ENCODE measurements around the gene RNU6-7. TPM values are rescaled to one million over a fixed set of nuclear protein-coding genes. Genes with fewer than 3 reads are reported as not detected.

The RNU6-7 gene
- total RNA-seq (not detected), polyA plus RNA-seq (not detected)

DNA sequence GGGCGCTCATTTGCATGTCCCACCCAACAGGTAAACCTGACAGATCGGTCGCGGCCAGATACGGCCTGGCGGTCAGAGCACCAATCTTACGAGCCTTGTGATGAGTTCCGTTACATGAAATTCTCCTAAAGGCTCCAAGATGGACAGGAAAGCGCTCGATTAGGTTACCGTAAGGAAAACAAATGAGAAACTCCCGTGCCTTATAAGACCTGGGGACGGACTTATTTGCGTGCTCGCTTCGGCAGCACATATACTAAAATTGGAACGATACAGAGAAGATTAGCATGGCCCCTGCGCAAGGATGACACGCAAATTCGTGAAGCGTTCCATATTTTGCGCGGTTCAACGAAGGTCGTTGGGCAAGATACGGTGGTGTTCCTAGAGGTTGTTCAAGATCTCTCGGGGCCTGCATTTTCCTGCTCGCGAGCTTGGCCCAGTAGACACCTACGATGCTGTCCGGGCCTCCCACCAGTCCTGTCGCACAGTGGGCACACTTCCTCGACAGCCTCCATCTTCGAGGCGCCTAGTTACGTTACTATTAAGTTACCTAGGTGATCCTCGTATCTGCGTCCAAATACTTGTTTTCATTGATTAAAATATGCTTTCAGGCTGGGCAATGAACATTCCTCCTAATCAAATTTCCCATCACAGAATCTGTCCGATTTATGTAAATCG lies at the start of gene RNU6-7:
Gene RNU6-7 (plus strand): TSS at position 230 of the 675 bp plus-strand sequence.
- Mint-ChIP-seq H3K27me3 (peaks cover 0 to 4% of the 10 kb centered on the region in 2 donors), H3K9me3 (peaks cover 0 to 5% (median 0%) of the 10 kb centered on the region in 8 donors), H3K4me3 (peak within 1 kb of the TSS; percentile 90 to 95 (median 93)), H3K27ac (peak within 1 kb of the TSS; percentile 96 to 100 (median 99)), H3K4me1 (peaks cover 22 to 41% (median 28%) of the 10 kb centered on the region in 4 donors), H3K36me3 (peaks cover 0 to 25% of the 10 kb centered on the region in 2 donors)
- Histone ChIP-seq H3K4me3 (ENCODE audit: low read length in 2 of 2) (peak within 1 kb of the TSS; percentile 50 to 68), H3K9me3 (ENCODE audit: control insufficient read depth in 1 of 2, low read length in 2 of 2) (no peaks in the 10 kb centered on the region), H3K27me3 (ENCODE audit: insufficient read depth, low read length) (no peaks in the 10 kb centered on the region), H3K4me1 (ENCODE audit: insufficient read depth, low read length) (peaks cover 23% of the 10 kb centered on the region), H3K36me3 (ENCODE audit: insufficient read depth, low read length) (no peaks in the 10 kb centered on the region), H3K27ac (ENCODE audit: low read depth, low read length) (peak within 1 kb of the TSS; percentile 94)
- intact Hi-C loops (cut with micrococcal nuclease) = loop anchor here (2.0 kb wide), 2 partner anchors 267 to 993 kb away; no protein-coding TSS in a partner anchor
- ChIA-PET CTCF (ENCODE audit: partially characterized antibody) (interaction anchor here (1.7 kb wide), 1 partner anchor 125 kb away, joined by 9 read pairs; the partner anchor contains the start of gene ARHGAP5), POLR2A (ENCODE audit: partially characterized antibody) (interaction anchor here (1.4 to 3.0 kb wide), 4 partner anchors 125 to 1580 kb away, joined by 5 to 56 read pairs (median 7); partner anchors contain the start of genes ARHGAP5 and SCFD1)
- DNase-seq = peak in 4 of 5 donors; percentile 58 to 67 (median 64)

- H3K27me3 Mint-ChIP-seq = no peaks in the 10 kb centered on the region
- POLR2A ChIA-PET (ENCODE audit: partially characterized antibody) = no interaction called here
- H3K27ac Mint-ChIP-seq = no peak overlapping the region
- intact Hi-C loops (cut with micrococcal nuclease) = no loop called here
- H3K4me3 ChIP-seq (ENCODE audit: low read length in 2 of 2) = no peak overlapping the region
- CTCF ChIA-PET (ENCODE audit: partially characterized antibody) = no interaction called here
- H3K27me3 ChIP-seq (ENCODE audit: insufficient read depth, low read length) = no peaks in the 10 kb centered on the region
- DNase-seq = no peak
- no peak overlapping the region for H3K27ac ChIP-seq (ENCODE audit: low read depth, low read length)
- no peaks in the 10 kb centered on the region for H3K4me1 Mint-ChIP-seq
- no peaks in the 10 kb centered on the region for H3K36me3 Mint-ChIP-seq
- no peaks in the 10 kb centered on the region for H3K36me3 ChIP-seq (ENCODE audit: insufficient read depth, low read length)
- H3K9me3 Mint-ChIP-seq = peaks cover 0 to 13% (median 1%) of the 10 kb centered on the region in 8 donors
- H3K9me3 ChIP-seq (ENCODE audit: control insufficient read depth in 1 of 2, low read length in 2 of 2) = no peaks in the 10 kb centered on the region
- no peak overlapping the region for H3K4me3 Mint-ChIP-seq
- no peaks in the 10 kb centered on the region for H3K4me1 ChIP-seq (ENCODE audit: insufficient read depth, low read length)
Measured at GRCh38 chr14:32166029-32166428, 35.8 kb upstream of the RNU6-7 start.

GRCh38 chr14:32166924-32167323 lies 34.9 kb upstream of the RNU6-7 start:
- no peaks in the 10 kb centered on the region for H3K27me3 Mint-ChIP-seq
- no peak for DNase-seq
- Histone ChIP-seq H3K36me3 (ENCODE audit: insufficient read depth, low read length) (no peaks in the 10 kb centered on the region), H3K27me3 (ENCODE audit: insufficient read depth, low read length) (no peaks in the 10 kb centered on the region), H3K4me3 (ENCODE audit: low read length in 2 of 2) (no peak overlapping the region), H3K27ac (ENCODE audit: low read depth, low read length) (no peak overlapping the region), H3K4me1 (ENCODE audit: insufficient read depth, low read length) (no peaks in the 10 kb centered on the region), H3K9me3 (ENCODE audit: control insufficient read depth in 1 of 2, low read length in 2 of 2) (no peaks in the 10 kb centered on the region)
- peaks cover 0 to 6% (median 0%) of the 10 kb centered on the region in 8 donors for H3K9me3 Mint-ChIP-seq
- no peaks in the 10 kb centered on the region for H3K4me1 Mint-ChIP-seq
- no peak overlapping the region for H3K4me3 Mint-ChIP-seq
- H3K36me3 Mint-ChIP-seq = no peaks in the 10 kb centered on the region
- CTCF ChIA-PET (ENCODE audit: partially characterized antibody) = interaction anchor here (1.1 kb wide), 1 partner anchor 240 kb away, joined by 3 read pairs; no protein-coding TSS in a partner anchor
- no peak overlapping the region for H3K27ac Mint-ChIP-seq
- POLR2A ChIA-PET (ENCODE audit: partially characterized antibody) = no interaction called here
- intact Hi-C loops (cut with micrococcal nuclease) = no loop called here

GRCh38 chr14:32167907-32168306 lies 33.9 kb upstream of the RNU6-7 start:
- ChIA-PET CTCF (ENCODE audit: partially characterized antibody) (interaction anchor here (1.1 kb wide), 1 partner anchor 241 kb away, joined by 3 read pairs; no protein-coding TSS in a partner anchor), POLR2A (ENCODE audit: partially characterized antibody) (no interaction called here)
- intact Hi-C loops (cut with micrococcal nuclease) = no loop called here

DNA sequence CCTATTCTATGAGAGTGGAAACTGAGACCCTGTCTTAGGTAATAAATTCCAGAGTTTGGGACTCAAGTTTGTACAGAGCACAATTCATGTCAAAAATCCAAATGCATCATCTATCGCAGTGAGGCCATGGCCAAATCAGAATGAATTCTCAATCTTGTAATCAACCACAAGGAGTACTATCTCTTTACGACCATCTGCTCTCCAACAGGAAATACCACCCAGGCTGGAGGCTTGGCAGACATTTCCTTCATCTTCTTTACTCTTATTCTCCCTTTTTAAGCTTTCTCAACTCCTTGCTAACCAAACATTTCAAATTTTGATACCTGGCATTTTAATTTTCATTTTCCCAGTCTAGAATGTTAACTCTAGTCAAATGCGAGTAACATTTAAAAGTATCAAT lies 32.7 kb upstream of the RNU6-7 start:
- no peaks in the 10 kb centered on the region for H3K9me3 ChIP-seq (ENCODE audit: control insufficient read depth in 1 of 2, low read length in 2 of 2)
- intact Hi-C loops (cut with micrococcal nuclease) = no loop called here
- POLR2A ChIA-PET (ENCODE audit: partially characterized antibody) = no interaction called here
- no peak for DNase-seq
- no peaks in the 10 kb centered on the region for H3K4me1 ChIP-seq (ENCODE audit: insufficient read depth, low read length)
- H3K27me3 ChIP-seq (ENCODE audit: insufficient read depth, low read length) = no peaks in the 10 kb centered on the region
- Mint-ChIP-seq H3K9me3 (no peaks in the 10 kb centered on the region), H3K4me1 (no peaks in the 10 kb centered on the region), H3K27ac (no peak overlapping the region), H3K36me3 (no peaks in the 10 kb centered on the region), H3K4me3 (no peak overlapping the region), H3K27me3 (no peaks in the 10 kb centered on the region)
- CTCF ChIA-PET (ENCODE audit: partially characterized antibody) = no interaction called here
- H3K27ac ChIP-seq (ENCODE audit: low read depth, low read length) = no peak overlapping the region
- no peaks in the 10 kb centered on the region for H3K36me3 ChIP-seq (ENCODE audit: insufficient read depth, low read length)
- H3K4me3 ChIP-seq (ENCODE audit: low read length in 2 of 2) = no peak overlapping the region

More at GRCh38 chr14:32167907-32168306, 33.9 kb upstream of the RNU6-7 start:
- H3K36me3 Mint-ChIP-seq = no peaks in the 10 kb centered on the region
- no peaks in the 10 kb centered on the region for H3K27me3 Mint-ChIP-seq
- no peaks in the 10 kb centered on the region for H3K4me1 ChIP-seq (ENCODE audit: insufficient read depth, low read length)
- H3K9me3 ChIP-seq (ENCODE audit: control insufficient read depth in 1 of 2, low read length in 2 of 2) = no peaks in the 10 kb centered on the region
- H3K27ac ChIP-seq (ENCODE audit: low read depth, low read length) = no peak overlapping the region
- H3K27me3 ChIP-seq (ENCODE audit: insufficient read depth, low read length) = no peaks in the 10 kb centered on the region
- no peak overlapping the region for H3K4me3 Mint-ChIP-seq
- no peak overlapping the region for H3K27ac Mint-ChIP-seq
- H3K36me3 ChIP-seq (ENCODE audit: insufficient read depth, low read length) = no peaks in the 10 kb centered on the region
- H3K9me3 Mint-ChIP-seq = peaks cover 0 to 2% (median 0%) of the 10 kb centered on the region in 8 donors
- H3K4me3 ChIP-seq (ENCODE audit: low read length in 2 of 2) = no peak overlapping the region
- DNase-seq = no peak
- no peaks in the 10 kb centered on the region for H3K4me1 Mint-ChIP-seq

DNA sequence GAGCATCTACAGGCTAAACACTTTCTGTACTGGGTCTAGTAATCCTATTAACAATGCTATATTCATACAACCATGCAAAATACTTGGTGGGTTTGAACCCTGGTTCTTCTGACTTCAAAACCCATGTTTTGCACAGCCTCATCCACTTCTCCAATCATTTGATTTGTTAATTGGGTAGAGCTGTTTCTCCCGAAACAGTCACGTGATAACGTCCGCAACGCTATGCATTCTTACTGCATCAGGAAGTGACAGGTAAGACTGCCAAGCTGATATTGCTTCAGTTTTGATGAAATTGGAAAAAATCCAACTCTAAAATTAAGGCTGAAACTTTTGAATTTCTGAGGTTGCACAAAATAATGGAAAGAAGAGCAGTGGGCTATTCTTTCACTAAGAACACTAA lies 30.4 kb upstream of the RNU6-7 start:
- H3K4me1 ChIP-seq (ENCODE audit: insufficient read depth, low read length) = no peaks in the 10 kb centered on the region
- H3K27ac Mint-ChIP-seq = no peak overlapping the region
- ChIA-PET CTCF (ENCODE audit: partially characterized antibody) (no interaction called here), POLR2A (ENCODE audit: partially characterized antibody) (no interaction called here)
- no peaks in the 10 kb centered on the region for H3K4me1 Mint-ChIP-seq
- H3K9me3 Mint-ChIP-seq = no peaks in the 10 kb centered on the region
- no peaks in the 10 kb centered on the region for H3K9me3 ChIP-seq (ENCODE audit: control insufficient read depth in 1 of 2, low read length in 2 of 2)
- no peak overlapping the region for H3K4me3 Mint-ChIP-seq
- H3K27ac ChIP-seq (ENCODE audit: low read depth, low read length) = no peak overlapping the region
- intact Hi-C loops (cut with micrococcal nuclease) = no loop called here
- no peak overlapping the region for H3K4me3 ChIP-seq (ENCODE audit: low read length in 2 of 2)
- H3K27me3 Mint-ChIP-seq = no peaks in the 10 kb centered on the region
- no peaks in the 10 kb centered on the region for H3K27me3 ChIP-seq (ENCODE audit: insufficient read depth, low read length)
- no peaks in the 10 kb centered on the region for H3K36me3 Mint-ChIP-seq
- no peak for DNase-seq
- no peaks in the 10 kb centered on the region for H3K36me3 ChIP-seq (ENCODE audit: insufficient read depth, low read length)

- intact Hi-C loops (cut with micrococcal nuclease) = no loop called here
- H3K27me3 Mint-ChIP-seq = peaks cover 5 to 14% of the 10 kb centered on the region in 2 donors
- Histone ChIP-seq H3K36me3 (ENCODE audit: insufficient read depth, low read length) (no peaks in the 10 kb centered on the region), H3K27me3 (ENCODE audit: insufficient read depth, low read length) (no peaks in the 10 kb centered on the region), H3K4me1 (ENCODE audit: insufficient read depth, low read length) (no peaks in the 10 kb centered on the region), H3K4me3 (ENCODE audit: low read length in 2 of 2) (no peak overlapping the region), H3K27ac (ENCODE audit: low read depth, low read length) (no peak overlapping the region), H3K9me3 (ENCODE audit: control insufficient read depth in 1 of 2, low read length in 2 of 2) (no peaks in the 10 kb centered on the region)
- peaks cover 0 to 31% (median 22%) of the 10 kb centered on the region in 8 donors for H3K9me3 Mint-ChIP-seq
- H3K36me3 Mint-ChIP-seq = peaks cover 0 to 4% of the 10 kb centered on the region in 2 donors
- peaks cover 0 to 5% (median 2%) of the 10 kb centered on the region in 4 donors for H3K4me1 Mint-ChIP-seq
- ChIA-PET CTCF (ENCODE audit: partially characterized antibody) (no interaction called here), POLR2A (ENCODE audit: partially characterized antibody) (no interaction called here)
- H3K4me3 Mint-ChIP-seq = no peak overlapping the region
- DNase-seq = no peak
- no peak overlapping the region for H3K27ac Mint-ChIP-seq
Measured at GRCh38 chr14:32183151-32184058, 18.4 kb upstream of the RNU6-7 start.
